ENCODE data around the gene SIL1. TPM values are rescaled to one million over a fixed set of nuclear protein-coding genes. Genes with fewer than 3 reads are reported as not detected.
A peak's percentile ranks its signal among the peaks of the same experiment; 100 is the strongest.

The SIL1 gene
- total RNA-seq, 3 donors from 2014 or later (not counting 1 experiment from before 2014, with no cell fraction given), result 16.9 to 22.5 (median 22.4) TPM

GRCh38 chr5:138981586-138981985, 216.6 kb downstream of the SIL1 start:
- intact Hi-C loops (cut with micrococcal nuclease), result no loop called here
- Mint-ChIP-seq H3K9me3 (no peaks in the 10 kb centered on the region), H3K27me3 (ENCODE audit: low read depth in 2 of 2) (no peaks in the 10 kb centered on the region), H3K4me1 (peaks cover 32 to 40% of the 10 kb centered on the region in 2 donors), H3K27ac (peak overlapping the region in 1 of 2 donors; percentile 8), H3K36me3 (no peaks in the 10 kb centered on the region), H3K4me3 (peak overlapping the region; percentile 2)
- peak in 1 of 2 donors; percentile 57 for DNase-seq
- TF ChIP-seq, protein P1, sequence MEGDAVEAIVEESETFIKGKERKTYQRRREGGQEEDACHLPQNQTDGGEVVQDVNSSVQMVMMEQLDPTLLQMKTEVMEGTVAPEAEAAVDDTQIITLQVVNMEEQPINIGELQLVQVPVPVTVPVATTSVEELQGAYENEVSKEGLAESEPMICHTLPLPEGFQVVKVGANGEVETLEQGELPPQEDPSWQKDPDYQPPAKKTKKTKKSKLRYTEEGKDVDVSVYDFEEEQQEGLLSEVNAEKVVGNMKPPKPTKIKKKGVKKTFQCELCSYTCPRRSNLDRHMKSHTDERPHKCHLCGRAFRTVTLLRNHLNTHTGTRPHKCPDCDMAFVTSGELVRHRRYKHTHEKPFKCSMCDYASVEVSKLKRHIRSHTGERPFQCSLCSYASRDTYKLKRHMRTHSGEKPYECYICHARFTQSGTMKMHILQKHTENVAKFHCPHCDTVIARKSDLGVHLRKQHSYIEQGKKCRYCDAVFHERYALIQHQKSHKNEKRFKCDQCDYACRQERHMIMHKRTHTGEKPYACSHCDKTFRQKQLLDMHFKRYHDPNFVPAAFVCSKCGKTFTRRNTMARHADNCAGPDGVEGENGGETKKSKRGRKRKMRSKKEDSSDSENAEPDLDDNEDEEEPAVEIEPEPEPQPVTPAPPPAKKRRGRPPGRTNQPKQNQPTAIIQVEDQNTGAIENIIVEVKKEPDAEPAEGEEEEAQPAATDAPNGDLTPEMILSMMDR (IDR thresholded peaks at IDR 0.05), result no peak
- H3K27me3 ChIP-seq (ENCODE audit: control insufficient read depth, insufficient read depth, low read length), result no peaks in the 10 kb centered on the region
- H3K9me3 ChIP-seq (ENCODE audit: control insufficient read depth, insufficient read depth, low read length), result no peaks in the 10 kb centered on the region
- no peak overlapping the region for H3K4me3 ChIP-seq (ENCODE audit: low read length)
- ATAC-seq, result peak in 2 of 3 donors; percentile 25 to 50
- H3K27ac ChIP-seq (ENCODE audit: low read length), result no peak overlapping the region
- peaks cover 23% of the 10 kb centered on the region for H3K4me1 ChIP-seq (ENCODE audit: control insufficient read depth, insufficient read depth, low read length)
- 40% methylated on average over 7 of the region's 7 CpGs for WGBS (ENCODE audit: insufficient coverage)
- no peaks in the 10 kb centered on the region for H3K36me3 ChIP-seq (ENCODE audit: control insufficient read depth, insufficient read depth, low read length)

GRCh38 chr5:138981131-138981530, 217.0 kb downstream of the SIL1 start:
- Histone ChIP-seq H3K4me3 (ENCODE audit: low read length) (no peak overlapping the region), H3K9me3 (ENCODE audit: control insufficient read depth, insufficient read depth, low read length) (no peaks in the 10 kb centered on the region), H3K36me3 (ENCODE audit: control insufficient read depth, insufficient read depth, low read length) (no peaks in the 10 kb centered on the region), H3K27me3 (ENCODE audit: control insufficient read depth, insufficient read depth, low read length) (no peaks in the 10 kb centered on the region), H3K27ac (ENCODE audit: low read length) (no peak overlapping the region), H3K4me1 (ENCODE audit: control insufficient read depth, insufficient read depth, low read length) (peaks cover 23% of the 10 kb centered on the region)
- intact Hi-C loops (cut with micrococcal nuclease), result no loop called here
- H3K36me3 Mint-ChIP-seq, result no peaks in the 10 kb centered on the region
- TF ChIP-seq, protein P1 (IDR thresholded peaks at IDR 0.05), result no peak
- no peak overlapping the region for H3K4me3 Mint-ChIP-seq
- H3K4me1 Mint-ChIP-seq, result peaks cover 32 to 40% of the 10 kb centered on the region in 2 donors
- ATAC-seq, result no peak
- peak overlapping the region in 1 of 2 donors; percentile 8 for H3K27ac Mint-ChIP-seq
- H3K27me3 Mint-ChIP-seq (ENCODE audit: low read depth in 2 of 2), result no peaks in the 10 kb centered on the region
- WGBS (ENCODE audit: insufficient coverage), result 100% methylated on average over 3 of the region's 3 CpGs
- H3K9me3 Mint-ChIP-seq, result no peaks in the 10 kb centered on the region
- DNase-seq, result no peak

DNA sequence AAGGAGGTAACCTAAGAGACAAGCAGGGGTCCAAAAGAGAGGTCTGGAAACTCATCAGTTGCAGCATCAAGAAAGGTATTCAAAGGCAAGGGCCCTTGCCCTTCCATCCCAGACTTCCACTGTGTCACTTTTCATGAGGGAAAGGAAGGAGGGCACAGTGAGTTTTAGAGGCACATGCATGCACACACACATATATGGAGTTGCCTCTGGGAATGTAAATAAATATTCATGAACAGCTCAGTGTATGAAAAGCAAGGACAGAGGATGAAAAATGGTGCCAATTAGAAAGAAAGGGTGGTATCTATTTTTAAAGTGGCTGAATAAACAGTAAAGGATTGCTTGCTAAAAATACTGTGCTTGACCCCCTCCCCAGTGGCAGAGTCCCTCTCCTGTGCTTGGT, 217.7 kb downstream of the SIL1 start:
- Mint-ChIP-seq H3K4me3 (peak overlapping the region; percentile 49), H3K9me3 (no peaks in the 10 kb centered on the region), H3K27me3 (ENCODE audit: low read depth in 2 of 2) (no peaks in the 10 kb centered on the region), H3K27ac (peak overlapping the region; percentile 66 to 86), H3K36me3 (no peaks in the 10 kb centered on the region), H3K4me1 (peaks cover 32 to 40% of the 10 kb centered on the region in 2 donors)
- TF ChIP-seq, protein P1 (IDR thresholded peaks at IDR 0.05), result no peak
- ATAC-seq (no peak), DNase-seq (no peak)
- no peak overlapping the region for H3K27ac ChIP-seq (ENCODE audit: low read length)
- peaks cover 23% of the 10 kb centered on the region for H3K4me1 ChIP-seq (ENCODE audit: control insufficient read depth, insufficient read depth, low read length)
- no peaks in the 10 kb centered on the region for H3K36me3 ChIP-seq (ENCODE audit: control insufficient read depth, insufficient read depth, low read length)
- H3K9me3 ChIP-seq (ENCODE audit: control insufficient read depth, insufficient read depth, low read length), result no peaks in the 10 kb centered on the region
- no peak overlapping the region for H3K4me3 ChIP-seq (ENCODE audit: low read length)
- no peaks in the 10 kb centered on the region for H3K27me3 ChIP-seq (ENCODE audit: control insufficient read depth, insufficient read depth, low read length)
- intact Hi-C loops (cut with micrococcal nuclease), result no loop called here

DNA sequence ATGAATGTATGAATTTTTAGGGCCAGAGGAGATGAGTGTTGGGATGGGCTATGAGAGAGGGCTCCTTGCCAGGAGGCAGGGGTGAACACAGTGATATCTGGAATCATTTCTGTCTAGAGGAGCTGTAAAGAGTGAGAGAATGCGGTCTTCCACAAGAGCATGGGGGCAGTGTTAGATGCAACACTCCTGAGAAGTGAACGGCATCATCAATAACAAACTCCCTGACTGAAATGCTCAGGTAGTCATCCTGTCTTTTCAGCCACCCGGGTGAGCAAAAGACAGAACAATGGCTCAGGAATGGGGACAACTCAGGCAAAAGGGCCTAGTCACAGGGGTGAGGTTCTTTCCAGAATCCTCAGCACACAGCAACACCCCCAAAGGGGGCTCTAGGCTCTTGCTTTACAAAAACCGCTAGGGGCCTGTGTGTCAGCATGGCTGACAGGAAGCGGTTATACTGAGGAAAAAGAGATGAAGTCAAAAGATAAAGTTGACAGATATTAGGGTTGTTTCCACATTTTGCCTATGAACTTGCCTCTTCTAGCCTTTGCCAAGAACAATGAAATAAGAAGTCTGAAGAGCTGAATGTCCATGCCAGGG, 218.4 kb downstream of the SIL1 start:
- Mint-ChIP-seq H3K4me3 (peak overlapping the region; percentile 49), H3K27ac (peak overlapping the region; percentile 66 to 86), H3K36me3 (no peaks in the 10 kb centered on the region), H3K4me1 (peaks cover 32 to 40% of the 10 kb centered on the region in 2 donors), H3K27me3 (ENCODE audit: low read depth in 2 of 2) (no peaks in the 10 kb centered on the region), H3K9me3 (no peaks in the 10 kb centered on the region)
- intact Hi-C loops (cut with micrococcal nuclease), result no loop called here
- peak; percentile 19 to 51 for DNase-seq
- WGBS (ENCODE audit: insufficient coverage), result 26% methylated on average over 5 of the region's 5 CpGs
- TF ChIP-seq, protein P1 (IDR thresholded peaks at IDR 0.05), result no peak
- ATAC-seq, result peak; percentile 75 to 84 (median 80)
- Histone ChIP-seq H3K36me3 (ENCODE audit: control insufficient read depth, insufficient read depth, low read length) (no peaks in the 10 kb centered on the region), H3K27ac (ENCODE audit: low read length) (peak overlapping the region; percentile 4), H3K4me3 (ENCODE audit: low read length) (no peak overlapping the region), H3K4me1 (ENCODE audit: control insufficient read depth, insufficient read depth, low read length) (peaks cover 23% of the 10 kb centered on the region), H3K9me3 (ENCODE audit: control insufficient read depth, insufficient read depth, low read length) (no peaks in the 10 kb centered on the region), H3K27me3 (ENCODE audit: control insufficient read depth, insufficient read depth, low read length) (no peaks in the 10 kb centered on the region)

All from natural killer cell (primary cell).